Endothelial cell of umbilical vein (primary cell): ENCODE measurements around the gene OR11H7. TPM values are rescaled to one million over a fixed set of nuclear protein-coding genes. Genes with fewer than 3 reads are reported as not detected.
"Not testable (repeated sequence)": the region's sequence is repeated elsewhere in the genome, so short reads cannot be mapped to it uniquely, and the experiment has no call there.

ENCODE experiments used
- BruUV-seq: library from RNA; stranded (reverse); fragments of 400-500 nt; replicated peaks from 2 replicates; lab custom pipeline; 2021; lab: Mats Ljungman, UMichigan
- CTCF ChIA-PET: fragments of 300-600, 350-600 bp; sonication (Branson Sonifier 250); formaldehyde crosslinking; loops from one replicate; lab custom pipeline; 2021; ENCODE audit warnings: antibody characterized with exemption, inconsistent platforms; lab: Charles Lee
- POLR2A ChIA-PET: fragments of 300-600, 350-600 bp; sonication (Branson Sonifier 250); formaldehyde crosslinking; loops from one replicate; lab custom pipeline; 2021; ENCODE audit warnings: antibody characterized with exemption, inconsistent platforms; lab: Charles Lee
- DNase-seq: peaks from one replicate; pipeline ENCODE4 v3.0.0-alpha.2; 2011; ENCODE audit warnings: low read depth, low spot score
- FAIRE-seq: peaks from 2 replicates; lab custom pipeline; 2011; peaks lifted over from hg19 to GRCh38; lab: Jason Lieb, UNC
- H2AFZ ChIP-seq: 2 replicates; pipeline ENCODE4 v1.6.0; 2012; ENCODE audit warnings: low read depth, low read length, control low read depth, inconsistent platforms
- H3K27ac ChIP-seq: 2 replicates; pipeline ENCODE4 v1.5.1; 2011; ENCODE audit warnings: low read depth, mild to moderate bottlenecking, control low read depth, low read length, moderate library complexity; ENCODE audit not compliant: insufficient read depth
- H3K27me3 ChIP-seq, 2 experiments: 2 replicates each; pipeline versions ENCODE4 v1.6.0 to v1.6.1; 2011; ENCODE audit warnings: low read length in 2 of 2, mixed read lengths in 1 of 2; ENCODE audit not compliant: control insufficient read depth in 2 of 2, insufficient read depth in 2 of 2
- H3K36me3 ChIP-seq, 2 experiments: 2 replicates in 1 of 2; 3 replicates in 1 of 2; pipeline ENCODE4 v1.5.1; 2011; ENCODE audit warnings: low read length in 2 of 2, mild to moderate bottlenecking in 1 of 2, moderate library complexity in 1 of 2; ENCODE audit not compliant: control insufficient read depth in 2 of 2, insufficient read depth in 2 of 2; ENCODE audit errors: extremely low read depth in 1 of 2
- H3K4me1 ChIP-seq: 3 replicates; pipeline ENCODE4 v1.5.1; 2011; ENCODE audit warnings: mild to moderate bottlenecking, low read length; ENCODE audit not compliant: control insufficient read depth, insufficient read depth; ENCODE audit errors: extremely low read depth
- H3K4me2 ChIP-seq: 2 replicates; pipeline ENCODE4 v1.6.1; 2011; ENCODE audit warnings: low read length, control low read depth, mixed read lengths; ENCODE audit not compliant: insufficient read depth
- H3K4me3 ChIP-seq, 3 experiments: fragments of 200-600 bp in 1 of 3; sonication (generic), shearing (Covaris generic) in 1 of 3; replicated peaks in 1 of 3; 2 replicates each; pipeline ENCODE4 v1.5.1; 2011 to 2016; ENCODE audit warnings: control low read depth in 3 of 3, low read length in 3 of 3, mild to moderate bottlenecking in 2 of 3, inconsistent platforms in 1 of 3, low read depth in 1 of 3, moderate library complexity in 1 of 3; ENCODE audit not compliant: insufficient read depth in 1 of 3
- H3K79me2 ChIP-seq: 2 replicates; pipeline ENCODE4 v1.6.0; 2012; ENCODE audit warnings: low read length, inconsistent platforms; ENCODE audit not compliant: control insufficient read depth, insufficient read depth
- H3K9ac ChIP-seq: replicated peaks from 2 replicates; pipeline ENCODE3; 2011; ENCODE audit warnings: low read length, control low read depth; ENCODE audit not compliant: insufficient read depth; ENCODE audit errors: extremely low read depth
- H3K9me1 ChIP-seq: replicated peaks from 3 replicates; pipeline ENCODE4 v1.6.0; 2011; ENCODE audit warnings: mild to moderate bottlenecking, low read length; ENCODE audit not compliant: control insufficient read depth, insufficient read depth; ENCODE audit errors: extremely low read depth
- H3K9me3 ChIP-seq: replicated peaks from 2 replicates; pipeline ENCODE4 v1.5.1; 2012; ENCODE audit warnings: low read length, inconsistent platforms; ENCODE audit not compliant: control insufficient read depth, insufficient read depth
- H4K20me1 ChIP-seq: replicated peaks from 2 replicates; pipeline ENCODE3; 2011; ENCODE audit warnings: mild to moderate bottlenecking, low read length; ENCODE audit not compliant: control insufficient read depth, insufficient read depth; ENCODE audit errors: extremely low read depth
- CTCF ChIP-seq, 2 donors: IDR thresholded peaks; 1 replicate in 1 of 2; 2 replicates in 1 of 2; pipeline ENCODE4 v1.5.1; 2011; ENCODE audit warnings: low read length in 2 of 2, mild to moderate bottlenecking in 2 of 2, moderate library complexity in 2 of 2, control low read depth in 1 of 2, inconsistent platforms in 1 of 2, low read depth in 1 of 2; ENCODE audit not compliant: insufficient read depth in 1 of 2; ENCODE audit errors: extremely low read depth in 1 of 2
- EZH2 ChIP-seq: IDR thresholded peaks from 2 replicates; pipeline ENCODE4 v1.6.1; 2012; ENCODE audit warnings: borderline replicate concordance, low read depth, mild to moderate bottlenecking, moderate library complexity, low read length, inconsistent platforms; ENCODE audit not compliant: severe bottlenecking
- FOS ChIP-seq: IDR thresholded peaks from 2 replicates; pipeline ENCODE4 v1.6.1; 2011; ENCODE audit warnings: mild to moderate bottlenecking, low read length, moderate library complexity, borderline replicate concordance; ENCODE audit not compliant: insufficient read depth
- GATA2 ChIP-seq: IDR thresholded peaks from 2 replicates; pipeline ENCODE4 v1.7.0; 2011; ENCODE audit warnings: low read depth, mild to moderate bottlenecking, moderate library complexity, mixed read lengths, low read length; ENCODE audit not compliant: insufficient read length, insufficient read depth
- JUN ChIP-seq: IDR thresholded peaks from 2 replicates; pipeline ENCODE4 v1.6.1; 2011; ENCODE audit warnings: borderline replicate concordance, low read depth; ENCODE audit not compliant: insufficient read length, insufficient read depth
- MAX ChIP-seq: IDR thresholded peaks from 2 replicates; pipeline ENCODE4 v1.6.1; 2011; ENCODE audit not compliant: insufficient read depth, insufficient read length
- MYC ChIP-seq: IDR thresholded peaks from one replicate; pipeline ENCODE4 v1.6.1; 2011; ENCODE audit warnings: mild to moderate bottlenecking, low read depth, low read length
- POLR2A ChIP-seq: IDR thresholded peaks from 2 replicates; pipeline ENCODE4 v1.6.1; 2012; ENCODE audit warnings: low read depth, mild to moderate bottlenecking, control low read depth, low read length
- POLR2AphosphoS5 ChIP-seq: IDR thresholded peaks from 2 replicates; pipeline ENCODE4 v1.6.1; 2012; ENCODE audit warnings: low read depth, mild to moderate bottlenecking, control low read depth, low read length, moderate library complexity; ENCODE audit not compliant: insufficient read depth
- dilution Hi-C: fragments of 300-500 bp; cut with MboI; formaldehyde crosslinking; loops from one replicate; pipeline ENCODE4 v1.15.0; 2019; ENCODE audit warnings: low sequenced_read_pairs; ENCODE audit not compliant: extremely low pct_ligation_motif_present
- intact Hi-C: fragments of 100-400 bp; cut with micrococcal nuclease; formaldehyde crosslinking; loops from one replicate; pipeline ENCODE4 v1.10.0; 2022
- polyA plus RNA-seq, 4 experiments: library from polyadenylated mRNA; depleted of rRNA in 3 of 4; stranded (reverse) in 3 of 4; unstranded in 1 of 4; fragments of >200 nt; gene quantifications; 2 replicates each; pipeline versions ENCODE4 v1.2.1 to v1.2.3, GENCODE V29; 2011 to 2012; ENCODE audit warnings: missing spikeins in 1 of 4
- total RNA-seq: library from RNA; stranded (reverse); gene quantifications from 2 replicates; pipeline ENCODE4 v1.2.3, GENCODE V29; 2021

Gene OR11H7
- total and polyA plus RNA-seq, 2 donors (not counting 3 experiments of a cell fraction or from before 2014, with no cell fraction given) = not detected

GRCh38 chr14:20212406-20212805 lies 16.4 kb upstream of the OR11H7 start:
- H3K4me2 ChIP-seq, FAIRE-seq, H3K79me2 ChIP-seq, H2AFZ ChIP-seq, H3K4me3 ChIP-seq, CTCF ChIA-PET, H3K27me3 ChIP-seq, H3K27ac ChIP-seq, POLR2A ChIA-PET, H3K9me1 ChIP-seq, BruUV-seq, H3K4me1 ChIP-seq, DNase-seq, H4K20me1 ChIP-seq, intact Hi-C loops, H3K9me3 ChIP-seq, H3K36me3 ChIP-seq, H3K9ac ChIP-seq, dilution Hi-C loops: not testable (repeated sequence)

- no peaks in the 10 kb centered on the region for H3K9me1 ChIP-seq
- ChIA-PET CTCF (no interaction called here), POLR2A (no interaction called here)
- H3K79me2 ChIP-seq = no peaks in the 10 kb centered on the region
- H3K4me3 ChIP-seq = no peak overlapping the region
- FAIRE-seq (no peak), DNase-seq (no peak)
- H2AFZ ChIP-seq = no peak overlapping the region
- no peak overlapping the region for H3K4me2 ChIP-seq
- no peak overlapping the region for H3K27ac ChIP-seq
- no peaks in the 10 kb centered on the region for H4K20me1 ChIP-seq
- H3K9me3 ChIP-seq = no peaks in the 10 kb centered on the region
- no peaks in the 10 kb centered on the region for H3K4me1 ChIP-seq
- no peaks in the 10 kb centered on the region for H3K27me3 ChIP-seq
- H3K9ac ChIP-seq = no peak overlapping the region
- intact Hi-C loops = no loop called here
- no peaks in the 10 kb centered on the region for H3K36me3 ChIP-seq
- no peak for TF ChIP-seq GATA2
- no peak for TF ChIP-seq CTCF (IDR thresholded peaks at IDR 0.05; ENCODE audit: extremely low read depth in 1 of 2, insufficient read depth in 1 of 2, low read depth in 1 of 2, low read length in 2 of 2)
- TF ChIP-seq POLR2AphosphoS5 = no peak
- TF ChIP-seq EZH2 = no peak
- TF ChIP-seq POLR2A = no peak
- no peak for TF ChIP-seq FOS
- no peak for TF ChIP-seq MAX
- no peak for TF ChIP-seq JUN
- no peak for TF ChIP-seq MYC
- BruUV-seq = no TSS peak
- dilution Hi-C loops = no loop called here
These were observed 13.6 kb upstream of the OR11H7 start for GRCh38 chr14:20215196-20215595.
